GM18907 (cell line): ENCODE data around the gene PIGR.

ENCODE experiments used
- ATAC-seq: cut with Tn5 transposase; IDR thresholded peaks from one replicate; pipeline ENCODE4 v1.9.1; 2021; ENCODE audit warnings: mild to moderate bottlenecking, moderate library complexity; ENCODE audit not compliant: unreplicated experiment

The PIGR gene

DNA sequence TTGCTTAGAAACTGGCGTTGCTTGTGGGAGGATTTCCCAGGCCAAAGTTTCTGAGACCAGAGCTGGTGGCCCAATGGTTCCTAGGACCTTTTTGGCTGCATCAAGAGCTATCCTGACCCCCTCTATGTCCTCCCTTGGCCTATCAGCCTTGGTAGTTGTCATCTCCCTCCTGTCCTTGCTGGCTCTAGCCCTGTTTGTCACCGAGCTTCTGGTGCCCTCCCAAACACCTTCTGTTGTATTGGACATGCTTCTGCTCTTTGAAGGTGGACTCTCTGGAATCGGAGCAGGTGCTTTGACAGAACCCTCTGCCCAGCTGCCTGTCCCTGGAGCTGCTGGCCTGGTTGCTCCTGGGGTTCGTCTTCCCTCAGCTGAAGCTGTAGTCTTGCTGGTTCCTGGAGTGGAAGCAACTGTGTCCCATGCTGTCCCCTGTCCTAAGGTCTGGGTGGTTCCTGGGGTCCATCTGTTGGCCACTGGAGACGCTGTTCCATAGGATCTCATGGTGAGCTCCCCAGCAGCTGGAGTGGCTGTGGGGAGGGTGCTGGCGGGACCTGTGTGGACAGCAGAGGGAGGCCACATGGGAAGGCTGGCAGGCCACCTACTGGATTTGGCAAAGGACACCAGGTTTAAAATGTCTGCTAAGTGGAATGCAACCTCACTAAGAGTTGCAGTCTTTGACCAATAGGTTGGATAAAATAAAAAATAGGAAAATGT, 14.6 kb upstream of the PIGR start:
- no peak for ATAC-seq

DNA sequence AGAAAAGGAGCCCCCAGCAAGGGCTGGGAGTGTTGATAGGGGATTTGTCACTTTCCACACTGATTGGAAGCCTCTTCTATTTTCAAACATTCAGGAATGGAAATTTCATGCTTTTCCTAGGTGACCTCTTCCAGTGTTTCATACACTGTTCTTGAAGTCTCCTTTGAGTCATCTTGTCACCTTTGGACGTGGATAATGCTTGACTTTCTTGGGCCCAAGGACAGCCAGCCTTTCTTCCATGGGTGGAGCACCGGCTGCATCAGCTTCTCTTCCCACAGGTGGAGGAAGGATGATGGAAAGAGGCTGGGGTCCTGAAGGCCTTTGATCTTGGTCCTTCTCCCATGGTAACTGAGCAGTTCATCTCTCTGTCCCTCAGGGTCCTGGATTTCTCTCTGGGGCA, 11.9 kb upstream of the PIGR start:
- no peak for ATAC-seq

DNA sequence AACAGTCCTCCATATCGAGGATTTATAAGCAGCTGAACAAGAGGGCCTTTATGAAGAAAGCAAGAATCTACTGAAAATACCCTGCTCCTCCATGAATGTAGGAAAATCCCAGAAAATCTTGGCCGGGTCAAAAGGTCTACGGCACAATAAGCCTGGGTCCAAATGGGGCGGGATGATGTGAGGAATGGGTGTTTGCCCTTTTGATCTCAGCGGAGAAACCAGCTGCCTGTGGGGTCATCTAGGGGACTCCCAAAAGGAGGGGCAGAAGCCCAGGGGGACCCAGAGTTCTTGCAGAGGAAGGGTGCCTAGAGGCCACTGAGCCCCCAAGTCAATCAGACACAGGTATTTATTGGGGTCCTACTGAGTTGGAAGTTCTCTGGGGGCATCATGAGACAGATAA, 11.4 kb upstream of the PIGR start:
- ATAC-seq, result no peak

DNA sequence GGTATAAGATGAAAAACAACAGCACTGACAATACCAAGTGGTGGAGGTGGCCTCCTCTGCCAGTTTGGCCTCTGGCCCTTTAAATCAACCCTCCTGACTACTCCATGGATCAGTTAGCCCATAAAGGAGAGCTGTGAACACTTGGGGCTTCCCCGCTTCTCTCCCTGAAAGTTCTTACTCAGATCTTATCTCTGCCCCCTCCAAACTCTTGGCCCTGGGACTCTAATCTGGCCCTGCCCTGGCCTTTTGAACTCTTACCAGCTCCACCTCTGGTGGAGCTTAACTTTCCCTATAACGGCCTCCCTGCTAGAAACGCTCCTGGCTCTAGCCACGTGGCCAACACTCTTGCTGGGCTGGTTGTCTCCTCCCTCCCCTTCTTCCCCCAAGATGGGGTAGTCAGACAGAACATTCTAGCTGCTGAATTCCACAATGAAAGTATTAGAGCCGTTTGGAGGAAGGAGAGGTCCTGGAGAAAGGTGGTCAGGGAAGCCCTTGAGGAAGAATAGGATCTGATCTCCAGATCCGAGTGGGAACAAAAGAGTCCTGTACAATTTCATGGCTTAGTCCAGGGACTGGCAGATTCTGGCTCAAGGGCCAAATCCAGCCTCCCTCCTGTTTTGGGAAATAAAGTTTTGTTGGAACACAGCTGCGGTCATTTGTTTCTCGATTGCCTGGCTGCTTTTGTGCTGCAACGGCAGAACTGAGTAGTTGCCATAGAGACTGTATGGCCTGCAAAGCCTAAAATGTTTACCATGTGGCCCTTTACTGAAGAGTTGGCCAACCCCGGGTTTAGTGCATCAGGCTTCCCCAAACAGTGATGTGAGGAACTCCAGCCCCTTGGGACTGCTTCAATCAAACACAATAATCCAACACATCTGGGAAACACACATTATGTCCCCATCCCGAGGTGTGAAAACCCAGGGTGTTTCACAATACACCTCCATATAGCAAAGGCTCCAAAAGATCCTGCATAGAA, 9.5 kb upstream of the PIGR start:
- ATAC-seq, result peak; percentile 34

DNA sequence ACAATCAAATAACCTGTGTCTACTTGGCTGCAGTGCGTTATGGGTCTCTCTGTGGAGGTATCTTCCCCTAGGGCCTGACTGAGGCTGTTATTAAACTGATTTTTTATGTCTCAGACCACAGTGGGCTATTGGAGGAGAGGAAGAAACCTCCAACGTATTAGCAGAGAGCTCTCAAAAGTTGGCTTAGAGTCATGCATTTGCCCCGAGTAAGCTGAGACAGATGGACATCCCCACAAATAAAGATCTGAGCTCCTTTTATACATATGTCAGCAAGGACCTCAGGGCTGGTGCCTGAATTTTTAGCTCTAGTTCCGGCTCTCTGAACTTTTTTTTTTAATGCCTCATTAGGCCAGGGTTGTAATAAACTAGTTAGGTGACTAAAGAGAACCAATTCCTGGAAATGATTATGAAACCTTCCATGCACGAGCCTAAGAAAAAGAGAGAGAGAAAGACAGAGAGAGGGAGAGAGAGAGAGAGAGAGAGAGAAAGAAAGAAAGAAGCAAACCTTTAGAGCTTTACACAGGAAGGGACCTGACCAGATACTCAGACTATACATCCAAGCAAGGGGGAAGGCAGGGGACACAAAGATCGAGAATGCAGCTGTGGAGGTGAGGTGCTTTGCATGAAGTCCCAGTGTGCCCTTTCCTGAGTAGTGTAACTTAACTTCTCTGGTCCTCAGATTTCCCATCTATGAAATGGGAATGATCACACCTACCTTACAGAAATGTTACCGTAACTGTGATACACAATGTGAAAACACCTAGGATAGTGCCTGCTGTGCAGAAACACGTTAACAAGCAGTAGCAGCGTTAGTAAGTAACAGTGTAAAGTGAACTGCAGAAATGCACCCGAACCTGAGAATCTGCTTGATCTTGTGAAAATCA, 8.4 kb upstream of the PIGR start:
- no peak for ATAC-seq

DNA sequence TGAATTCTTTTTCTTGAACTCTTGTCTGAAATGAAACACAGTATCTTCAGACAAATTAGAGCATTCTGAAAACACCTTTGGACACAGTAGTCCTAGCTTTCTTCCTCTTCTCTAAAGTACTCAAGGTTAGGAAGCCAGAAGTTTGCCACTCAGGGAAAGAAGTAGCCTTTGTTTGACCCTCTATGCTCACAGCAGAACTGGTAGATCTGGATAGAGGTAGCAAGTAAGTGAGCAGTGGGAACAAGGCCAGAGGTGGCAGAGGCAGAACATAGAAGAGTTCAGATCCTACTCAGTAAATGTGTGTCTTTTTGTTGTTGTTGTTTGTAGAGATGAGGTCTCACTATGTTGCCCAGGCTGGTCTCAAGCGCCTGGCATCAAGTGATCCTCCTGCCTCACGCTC, 7.4 kb upstream of the PIGR start:
- ATAC-seq, result no peak

DNA sequence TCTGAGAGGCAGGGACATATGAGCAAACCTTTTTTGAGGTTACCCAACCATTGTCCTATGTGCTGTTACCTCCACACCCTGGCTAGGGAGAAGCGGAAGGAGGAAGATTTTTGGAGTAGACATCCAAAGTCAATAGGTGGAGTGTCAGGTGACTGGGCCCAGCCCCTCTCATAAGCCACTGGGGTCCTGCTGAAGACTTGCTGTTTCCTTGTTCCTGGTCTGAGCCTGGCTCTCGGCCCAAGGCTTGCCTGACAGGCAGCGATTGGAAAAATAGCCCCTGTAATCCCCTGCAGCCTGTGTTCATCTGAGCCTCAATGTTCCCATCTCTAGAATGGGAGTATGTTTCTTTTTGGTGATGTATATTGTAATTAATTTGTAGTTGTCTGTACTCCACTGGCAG, 6.9 kb upstream of the PIGR start:
- no peak for ATAC-seq

DNA sequence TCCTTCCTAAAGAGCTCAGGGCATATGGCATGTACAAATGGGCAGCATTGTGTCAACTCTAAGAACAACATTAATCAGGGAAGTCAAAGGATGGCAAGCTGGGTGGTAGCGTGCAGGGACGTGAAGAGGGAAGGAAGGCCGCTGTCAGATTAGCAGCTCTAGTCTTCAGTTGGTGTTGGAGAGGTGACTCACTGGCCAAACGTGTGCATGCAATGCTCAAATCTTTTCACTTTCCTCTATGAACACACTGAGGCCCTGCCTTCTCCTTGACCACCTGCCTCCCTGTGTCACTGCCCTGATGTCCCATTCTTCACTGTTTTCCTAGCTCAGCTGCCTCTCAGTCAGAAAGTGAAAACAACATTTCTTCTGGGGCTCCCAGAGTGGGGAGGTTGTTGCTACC, 5.9 kb upstream of the PIGR start:
- ATAC-seq, result peak; percentile 42

DNA sequence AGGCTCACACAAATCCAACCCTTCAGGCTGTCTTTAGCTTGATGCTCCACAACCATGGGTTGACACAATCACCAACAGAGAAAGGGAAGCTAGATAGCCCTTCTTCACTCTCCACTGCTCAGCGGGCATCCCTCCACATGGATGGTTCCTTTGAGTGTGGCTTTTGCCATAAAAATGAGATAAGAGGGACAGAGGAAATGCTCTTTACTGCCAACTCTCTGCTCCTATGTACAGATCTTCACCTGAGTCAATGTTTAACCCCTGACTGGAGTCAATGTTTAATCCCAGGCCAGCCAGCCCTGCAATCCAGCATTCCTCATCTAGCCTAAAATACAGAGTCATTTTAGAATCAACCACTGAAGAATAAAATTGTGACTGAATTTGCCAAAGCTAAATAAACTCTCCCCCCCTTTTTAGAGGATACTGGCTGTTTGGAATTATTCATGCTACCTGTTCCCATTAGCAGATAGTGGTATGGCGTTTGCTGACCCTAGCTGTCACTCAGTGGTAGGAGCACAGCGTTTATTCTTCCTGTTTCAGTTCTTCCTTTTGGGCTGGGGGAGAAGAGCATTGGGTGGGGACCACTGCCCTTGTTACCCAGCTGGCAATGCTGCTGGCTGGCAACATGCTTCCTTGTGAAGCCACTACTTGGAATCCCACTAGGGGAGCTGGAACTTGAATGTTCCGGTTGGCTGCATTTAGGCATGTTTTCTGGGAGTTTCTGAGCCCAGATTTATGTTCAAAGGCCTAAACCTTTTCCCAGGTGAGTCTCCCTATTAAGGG, 5.2 kb upstream of the PIGR start:
- peak; percentile 57 for ATAC-seq

DNA sequence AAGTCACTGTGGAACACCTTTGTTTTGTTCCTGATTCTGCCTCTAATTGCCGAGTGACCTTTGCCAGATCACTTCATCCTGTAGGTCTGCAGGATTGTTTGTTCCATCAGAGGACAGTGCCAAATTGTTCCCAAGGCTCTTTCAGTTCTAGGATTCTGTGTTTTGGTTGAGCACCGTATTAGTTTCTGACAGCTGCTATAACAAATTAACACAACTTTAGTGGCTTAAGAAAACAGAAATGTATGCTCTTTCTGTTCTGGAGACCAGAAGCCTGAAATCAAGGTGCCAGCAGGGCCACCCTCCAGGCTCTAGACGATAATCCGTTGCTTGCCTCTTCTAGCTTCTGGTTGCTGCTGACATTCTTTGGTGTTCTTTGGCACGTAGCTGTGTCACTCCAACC, 3.4 kb upstream of the PIGR start:
- no peak for ATAC-seq

DNA sequence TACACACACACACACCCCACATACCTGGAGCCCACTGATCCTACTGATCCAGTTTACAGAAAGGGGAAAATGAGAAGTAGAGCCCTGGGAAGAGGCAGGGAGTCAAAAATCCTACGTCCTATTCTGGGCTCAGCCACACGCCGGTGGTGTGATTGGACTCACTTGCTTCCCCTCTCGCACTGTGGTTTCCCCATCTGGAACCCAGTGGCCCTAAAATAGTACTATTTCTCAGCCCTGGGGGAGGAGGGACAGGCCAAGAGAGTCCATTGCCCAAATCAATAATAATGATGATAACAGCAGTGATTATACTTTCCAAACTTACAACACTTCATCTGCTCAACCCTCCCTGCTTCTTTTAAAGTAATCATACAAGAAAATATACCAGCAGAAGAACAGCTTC, 2.9 kb upstream of the PIGR start:
- no peak for ATAC-seq

DNA sequence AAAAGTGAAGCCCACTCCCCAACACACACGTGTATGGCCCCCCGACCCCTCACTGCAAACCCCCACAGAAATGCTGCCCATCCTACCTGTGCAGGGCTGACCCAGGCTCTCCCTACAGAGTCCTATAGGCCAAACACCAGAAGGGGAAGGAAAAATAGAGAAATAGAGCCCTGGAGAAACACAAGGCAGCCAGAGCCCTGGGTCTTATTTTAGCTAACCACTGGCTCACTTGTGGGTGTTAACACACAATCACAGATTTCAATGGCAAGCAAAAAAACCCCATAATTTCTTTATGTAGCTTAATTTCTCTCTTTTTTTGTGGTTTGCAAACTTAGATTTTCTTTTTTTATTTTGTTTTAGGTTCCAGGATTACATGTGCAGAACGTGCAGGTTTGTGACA, 989 bp upstream of the PIGR start:
- no peak for ATAC-seq

DNA sequence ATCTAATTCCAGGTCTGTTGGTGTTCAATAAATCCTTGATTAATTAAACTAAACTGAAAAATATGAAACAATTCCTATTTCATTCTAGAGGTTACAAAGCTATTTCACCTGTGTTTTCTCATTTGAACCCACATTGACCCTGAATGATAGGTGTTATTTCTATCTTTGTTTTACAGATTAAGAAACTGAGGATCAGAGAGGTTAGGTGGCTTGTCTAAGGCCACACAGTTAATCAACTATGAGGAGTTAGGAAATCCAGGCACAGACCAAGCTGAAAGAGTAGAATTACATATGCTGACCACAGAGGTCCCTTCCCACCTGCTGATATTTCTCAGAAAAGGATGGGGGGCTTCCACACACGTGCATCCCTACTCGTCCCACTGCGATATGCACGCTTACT, 487 bp downstream of the PIGR start:
- no peak for ATAC-seq

DNA sequence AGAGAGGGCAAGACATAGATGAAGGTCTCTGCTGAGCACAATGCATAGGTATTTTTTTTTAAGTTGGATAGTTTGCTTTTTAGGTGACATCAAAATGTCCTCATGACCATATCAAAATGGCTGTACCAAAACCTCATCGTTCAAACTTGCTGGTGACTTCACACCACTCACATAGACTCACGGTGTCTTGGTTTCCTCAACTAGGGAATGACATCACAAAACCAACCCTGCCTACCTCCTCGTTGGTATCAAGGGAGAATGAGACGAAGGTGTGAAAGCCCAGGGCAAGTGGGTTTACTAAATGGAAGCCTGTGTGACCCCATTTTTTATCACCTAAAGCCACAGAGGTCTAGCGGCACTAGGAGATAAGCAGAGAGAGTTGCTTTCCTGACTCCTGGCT, 1.6 kb downstream of the PIGR start:
- no peak for ATAC-seq

DNA sequence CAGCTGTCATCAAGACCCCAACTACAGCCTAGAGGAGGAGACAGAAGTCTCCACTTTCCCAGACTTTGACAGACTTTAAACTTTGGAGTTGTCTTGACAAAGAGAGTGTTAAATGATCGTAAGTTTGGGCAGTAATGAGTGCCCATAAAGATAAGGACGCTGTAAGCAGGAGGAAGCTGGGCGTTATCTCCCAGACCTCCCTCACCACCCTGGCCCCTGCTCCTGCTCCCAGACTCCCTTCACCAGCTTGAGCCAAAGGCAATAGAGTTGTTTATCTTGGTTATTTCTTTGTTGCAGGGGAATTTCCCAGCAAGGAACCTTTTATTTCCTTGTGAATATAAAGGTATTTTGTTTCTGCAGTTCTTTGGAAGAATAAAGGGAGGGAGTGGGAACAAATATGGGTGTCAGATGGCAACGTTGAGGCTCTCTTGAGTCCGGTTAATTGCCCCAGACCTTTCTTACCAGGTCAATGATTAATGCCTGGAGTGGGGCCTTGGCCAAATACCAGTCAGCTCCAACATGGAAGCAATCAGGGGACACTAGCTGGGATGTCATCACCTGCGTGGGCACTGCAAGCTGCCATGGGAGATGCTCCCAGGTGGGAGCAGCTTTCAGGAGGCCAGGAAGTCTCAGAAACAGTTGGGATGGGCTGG, 4.4 kb downstream of the PIGR start:
- ATAC-seq, result no peak

DNA sequence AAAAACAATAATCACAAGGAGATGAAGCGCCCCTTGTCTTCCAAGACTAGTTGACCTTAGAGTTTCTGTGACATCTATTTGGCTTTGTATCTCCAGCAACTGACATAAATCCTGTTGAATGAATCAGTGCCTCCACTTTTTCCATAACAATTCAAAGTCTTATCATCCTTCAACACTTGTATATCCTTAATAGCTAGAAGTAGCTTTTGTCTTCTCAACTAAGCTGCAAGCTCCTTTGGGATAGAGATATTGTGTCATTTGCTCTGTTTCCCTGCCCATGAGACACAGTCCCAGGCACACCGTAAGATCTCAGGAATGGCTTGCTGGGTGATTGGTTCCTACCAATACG, 5.7 kb downstream of the PIGR start:
- no peak for ATAC-seq

DNA sequence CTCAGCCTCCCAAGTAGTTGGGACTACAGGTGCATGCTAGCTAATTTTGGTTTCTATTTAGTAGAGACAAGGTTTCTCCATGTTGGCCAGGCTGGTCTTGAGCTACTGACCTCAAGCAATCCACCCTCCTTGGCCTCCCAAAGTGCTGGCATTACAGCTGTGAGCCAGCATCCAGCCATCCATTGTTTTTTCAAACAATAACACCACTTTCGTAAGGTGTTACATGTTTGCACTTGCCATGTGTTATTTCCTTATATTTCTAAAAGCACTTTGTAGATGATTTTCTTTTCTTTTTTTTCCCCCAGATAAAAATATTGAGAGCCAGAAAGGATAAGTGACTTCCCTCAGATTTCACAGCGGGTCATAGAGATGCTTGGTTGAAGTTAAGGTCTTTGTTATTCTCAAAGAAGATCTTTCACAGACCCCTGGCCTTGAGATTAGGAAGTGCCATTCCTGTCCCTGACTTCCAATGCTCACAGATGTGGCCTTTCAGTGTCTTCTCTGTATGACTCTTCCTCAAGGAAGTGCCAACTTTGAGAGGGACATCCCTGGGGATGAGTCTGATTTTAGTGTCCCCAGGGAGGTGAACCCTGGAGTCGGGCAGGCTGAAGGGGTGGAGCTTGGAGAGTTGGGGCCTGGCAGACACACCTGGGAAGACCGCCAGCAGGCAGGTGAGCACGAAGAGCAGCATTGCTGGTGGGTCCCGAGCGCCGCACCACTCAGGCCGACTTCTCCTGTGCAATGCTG, 6.3 kb downstream of the PIGR start:
- ATAC-seq, result no peak

DNA sequence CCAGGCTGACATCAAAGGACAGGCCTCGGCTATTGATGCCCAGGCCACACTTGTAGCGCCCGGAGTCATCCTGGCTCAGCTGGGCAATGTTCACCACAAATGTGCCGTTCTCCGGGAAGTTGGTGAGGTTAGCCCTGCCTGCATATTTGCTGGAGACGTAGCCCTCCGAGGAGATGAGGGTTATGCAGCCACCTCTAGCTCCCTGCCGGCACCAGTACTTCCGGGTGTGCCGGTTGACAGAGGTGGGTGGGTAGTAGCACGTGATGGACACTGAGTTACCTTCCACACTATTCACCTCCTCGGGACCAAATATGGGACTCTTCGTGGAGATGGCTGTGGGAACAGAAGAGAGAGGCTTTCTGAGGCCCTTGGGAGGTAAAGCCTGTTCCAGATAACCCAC, 7.1 kb downstream of the PIGR start:
- no peak for ATAC-seq

DNA sequence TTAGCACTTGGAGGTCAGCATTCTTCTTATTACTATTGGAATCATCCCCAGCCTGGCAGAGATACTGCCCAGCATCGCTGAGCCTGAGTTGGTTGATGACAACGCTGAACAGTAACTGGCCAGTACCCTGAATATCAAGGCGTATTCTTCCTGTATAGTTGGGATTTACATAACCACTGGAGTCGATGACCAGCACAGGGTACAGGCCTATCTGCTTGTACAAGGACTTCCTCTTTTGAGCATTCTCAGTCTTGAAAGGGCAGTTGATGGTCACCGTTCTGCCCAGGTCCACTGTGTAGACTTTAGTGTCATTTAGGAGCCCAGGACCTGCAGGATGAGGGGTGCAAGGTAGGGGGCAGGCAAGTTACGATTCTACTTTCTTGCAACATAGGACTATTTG, 8.8 kb downstream of the PIGR start:
- ATAC-seq, result no peak
